GM18507 (cell line): ENCODE data around the gene IQSEC3.

Source experiments
- DNase-seq: peaks from one replicate; pipeline ENCODE4 v3.0.0; 2011; ENCODE audit warnings: low read depth; ENCODE audit not compliant: insufficient read length; ENCODE audit errors: extremely low spot score
- FAIRE-seq: peaks from 2 replicates; lab custom pipeline; 2011; peaks lifted over from hg19 to GRCh38; lab: Jason Lieb, UNC

Gene IQSEC3

DNA sequence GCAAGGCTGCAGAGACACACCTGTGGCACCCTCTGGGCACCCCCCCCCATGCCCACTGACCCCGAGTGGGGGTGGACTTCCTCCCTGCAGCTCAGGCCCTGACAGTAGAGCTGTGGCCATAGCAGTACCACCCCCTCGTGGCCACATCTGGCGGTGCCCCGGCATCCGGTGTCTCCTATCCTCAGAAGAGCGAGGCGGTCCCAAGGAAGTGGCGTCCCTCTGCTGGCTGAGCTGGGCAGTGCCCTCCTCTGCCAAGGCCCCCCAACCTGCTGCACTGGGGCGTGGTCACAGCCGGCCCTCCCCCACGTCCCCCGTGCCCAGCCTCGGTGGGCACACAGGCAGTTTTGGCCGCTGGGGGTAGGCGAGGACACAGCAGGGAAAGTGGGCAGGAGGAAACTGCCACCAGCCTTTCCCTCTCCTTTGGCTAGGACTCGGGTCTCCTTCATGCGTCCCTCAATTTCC, 153.4 kb downstream of the IQSEC3 start:
- peak; percentile 73 for FAIRE-seq
- DNase-seq: peak; percentile 42

DNA sequence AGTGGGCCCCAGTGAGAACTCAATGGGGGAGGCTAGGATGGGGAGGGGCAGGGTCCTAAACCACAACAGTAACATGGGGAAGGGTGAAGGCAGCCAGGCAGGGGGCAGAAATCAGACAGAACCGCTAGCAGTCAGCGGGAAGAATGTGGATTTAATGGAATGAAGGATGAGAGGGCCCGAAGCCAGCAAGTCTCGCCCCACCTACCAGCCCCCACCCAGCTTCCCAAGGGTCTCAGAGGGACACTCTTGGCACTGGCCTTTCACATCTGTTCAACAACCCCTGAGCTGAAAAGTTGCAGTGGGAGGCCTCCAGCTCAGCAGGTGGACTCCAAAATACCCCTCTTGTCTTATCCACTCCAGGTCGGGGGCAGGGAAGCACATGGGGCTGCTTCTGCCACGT, 153.9 kb downstream of the IQSEC3 start:
- DNase-seq (no peak), FAIRE-seq (no peak)

DNA sequence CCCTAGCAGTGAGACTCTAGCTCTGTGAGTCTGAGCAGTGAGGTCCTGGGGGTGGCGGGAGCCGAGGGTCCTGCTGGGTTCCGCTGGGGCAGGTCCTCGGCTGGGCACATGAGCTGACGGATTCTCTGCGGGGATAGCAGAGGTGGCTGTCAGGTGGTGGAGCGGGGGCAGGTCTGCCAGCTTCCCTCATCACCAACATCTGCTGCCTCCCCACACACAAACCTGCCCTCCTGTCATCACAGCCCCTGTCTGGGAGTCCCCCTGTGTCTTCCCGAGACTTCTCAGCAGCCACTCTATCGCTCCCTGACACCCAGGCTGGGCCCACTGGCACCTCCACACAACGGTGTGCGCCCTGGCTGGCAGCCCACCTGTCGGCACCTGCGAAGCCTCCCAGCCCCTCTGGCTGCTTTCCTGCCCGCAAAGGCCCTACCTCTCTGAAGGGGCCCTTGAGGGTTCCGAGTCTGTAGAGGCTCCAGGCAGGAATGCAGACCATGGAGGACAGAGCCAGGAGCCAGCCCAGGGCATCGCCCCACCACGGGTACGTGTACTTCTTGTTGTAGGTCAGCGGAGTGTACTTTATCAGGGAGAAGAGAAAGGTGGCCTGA, 154.5 kb downstream of the IQSEC3 start:
- FAIRE-seq (no peak), DNase-seq (no peak)

DNA sequence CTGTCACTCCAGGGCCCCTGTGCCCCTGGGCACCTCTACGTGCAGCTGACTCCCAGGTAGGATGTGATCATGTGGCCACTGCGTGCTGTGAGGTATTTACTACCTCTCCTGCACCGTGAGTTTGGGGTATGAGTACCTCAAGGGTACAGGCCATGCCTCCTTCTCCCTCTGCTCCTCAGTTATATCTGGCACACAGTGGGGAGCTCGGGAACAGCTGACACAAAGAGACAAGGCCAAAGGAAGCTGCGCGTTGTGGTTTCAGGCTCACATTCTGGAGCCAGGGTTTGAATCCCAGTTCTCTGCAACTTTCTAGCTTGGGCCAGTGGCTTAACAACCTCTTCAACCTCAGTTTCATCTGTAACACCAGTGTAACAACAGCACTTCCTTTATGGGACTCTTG, 155.2 kb downstream of the IQSEC3 start:
- DNase-seq (no peak), FAIRE-seq (no peak)

DNA sequence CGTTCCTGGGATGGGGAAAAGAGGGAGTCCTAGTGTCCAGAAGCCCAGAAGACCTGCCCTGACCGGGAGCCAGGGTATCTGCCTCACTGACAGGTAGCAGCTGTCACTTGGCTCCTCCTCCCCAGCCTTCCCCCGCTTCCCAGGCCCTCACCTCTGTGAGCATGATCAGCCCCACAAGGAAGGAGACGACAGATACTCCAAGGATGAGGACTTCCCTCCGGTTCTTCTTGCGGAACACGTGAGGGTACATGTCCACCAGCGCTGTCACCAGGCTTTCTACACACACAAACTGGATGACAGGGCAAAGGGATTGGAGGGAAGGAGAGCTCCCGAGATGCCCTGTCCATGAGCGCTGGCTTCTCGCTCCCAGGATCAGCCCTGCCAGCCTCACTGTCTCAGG, 157.3 kb downstream of the IQSEC3 start:
- FAIRE-seq: no peak
- no peak for DNase-seq

DNA sequence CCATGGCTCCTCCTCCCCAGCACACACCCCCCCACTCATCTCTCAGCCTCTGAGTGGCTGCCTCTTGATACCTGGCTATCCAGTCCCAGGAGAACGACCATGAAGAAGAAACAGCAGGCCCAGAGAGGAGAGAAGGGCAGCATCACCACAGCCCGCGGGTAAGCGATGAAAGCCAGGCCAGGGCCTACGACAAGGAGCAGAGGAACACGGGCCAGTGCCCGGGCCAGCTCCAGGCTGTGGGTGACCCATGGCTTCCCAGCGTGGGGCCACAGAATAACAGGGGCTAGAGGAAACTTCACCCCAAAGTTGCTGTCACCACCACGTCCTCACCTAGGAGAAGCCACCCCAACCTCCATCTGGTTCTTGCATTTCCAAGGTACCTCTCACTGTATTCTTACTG, 157.8 kb downstream of the IQSEC3 start:
- FAIRE-seq (no peak), DNase-seq (no peak)

DNA sequence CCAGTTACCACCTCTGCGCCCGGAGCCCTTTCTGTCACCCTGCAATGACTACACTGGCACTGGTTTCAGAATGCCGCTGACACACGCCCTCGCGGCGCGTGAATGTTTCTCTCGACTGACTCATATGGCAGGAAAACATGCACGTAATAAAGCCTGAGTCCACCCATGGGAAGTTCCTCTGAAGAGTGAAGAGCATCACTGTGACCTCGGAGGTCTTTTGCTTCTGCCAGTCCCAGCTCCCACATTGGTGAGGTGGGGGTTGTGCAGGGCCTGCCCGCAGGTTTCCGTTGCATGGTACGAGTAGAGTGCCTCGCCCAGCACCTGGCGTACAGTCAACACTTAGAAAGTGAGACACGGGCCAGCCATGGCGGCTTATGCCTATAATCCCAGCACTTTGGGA, 158.4 kb downstream of the IQSEC3 start:
- DNase-seq: no peak
- no peak for FAIRE-seq

DNA sequence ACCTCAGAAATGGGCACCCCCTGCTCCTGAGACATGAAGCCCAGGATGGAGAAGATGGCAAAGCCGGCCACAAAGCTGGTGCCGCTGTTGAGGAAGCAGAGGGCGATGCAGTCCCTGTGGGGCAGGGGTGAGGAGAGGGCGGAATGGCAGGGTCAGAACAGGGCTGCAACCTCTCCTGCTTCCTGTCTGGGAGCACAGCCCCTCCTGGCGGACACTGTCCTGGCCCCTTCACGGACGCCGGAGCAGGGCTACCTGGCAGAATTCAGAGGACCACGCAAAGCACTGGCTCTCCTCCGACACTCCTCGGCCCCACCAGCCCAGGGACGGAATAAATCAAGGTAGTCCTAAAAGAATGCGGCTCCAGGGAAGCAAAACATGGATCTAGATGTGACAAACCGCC, 159.8 kb downstream of the IQSEC3 start:
- DNase-seq (no peak), FAIRE-seq (no peak)

DNA sequence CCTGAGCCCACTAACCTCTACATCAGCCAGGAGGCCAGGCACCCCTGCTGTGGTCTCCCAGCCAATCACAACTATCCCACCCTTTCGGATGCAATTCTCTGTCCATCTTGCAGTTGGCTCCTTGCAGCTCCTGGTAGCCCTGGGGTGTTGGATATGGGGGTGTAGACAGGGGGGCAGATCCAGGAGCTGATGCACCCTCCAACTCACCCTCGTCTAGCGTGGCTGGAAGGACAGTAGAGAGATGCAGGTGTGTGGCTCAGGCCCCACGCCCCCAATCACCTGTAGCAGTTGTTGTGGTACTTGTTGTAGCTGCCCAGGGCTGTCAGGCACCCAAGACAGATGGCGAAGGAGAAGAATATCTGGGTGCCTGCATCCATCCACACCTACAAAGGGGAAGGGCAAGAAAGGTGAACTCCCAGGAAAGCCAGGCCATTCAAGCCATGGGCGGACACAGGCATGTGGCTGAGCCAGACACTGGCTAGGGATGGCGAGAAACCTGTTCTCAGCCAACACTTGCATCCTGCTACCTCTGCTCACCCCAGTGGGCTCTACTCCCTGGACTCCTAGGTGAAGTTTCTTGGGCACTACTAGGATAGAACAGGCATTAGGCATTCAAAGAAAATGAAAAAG, 160.8 kb downstream of the IQSEC3 start:
- FAIRE-seq (no peak), DNase-seq (no peak)
